ENCODE measurements around the gene C9orf78.
A peak's percentile ranks its signal among the peaks of the same experiment; 100 is the strongest.

The C9orf78 gene

GRCh38 chr9:129835128-129835859 is at the start of gene C9orf78, which contains the start of gene USP20:
TSS of gene C9orf78 (minus strand) at chr9:129835275. CDS start at chr9:129835221, 54 bp downstream.
TSS of gene USP20 (plus strand) at chr9:129835458. CDS start at chr9:129852556, 17,098 bp downstream.
- DNase-seq: peak; percentile 98

GRCh38 chr9:129884220-129885017 is 49.3 kb upstream of the C9orf78 start:
- DNase-seq: peak; percentile 95

- DNase-seq: no peak
Measured at GRCh38 chr9:129881547-129882324, 46.7 kb upstream of the C9orf78 start.

- no peak for DNase-seq
Measured at GRCh38 chr9:129880654-129881546, 45.8 kb upstream of the C9orf78 start.

- DNase-seq: no peak
Measured at GRCh38 chr9:129879991-129880653, 45.0 kb upstream of the C9orf78 start.

GRCh38 chr9:129879103-129879699 is 44.1 kb upstream of the C9orf78 start:
- DNase-seq: no peak

- DNase-seq: no peak
Measured at GRCh38 chr9:129878291-129878690, 43.2 kb upstream of the C9orf78 start.

- no peak for DNase-seq
Measured at GRCh38 chr9:129876815-129877214, 41.7 kb upstream of the C9orf78 start.

- DNase-seq: no peak
Measured at GRCh38 chr9:129875687-129876395, 40.8 kb upstream of the C9orf78 start.

- DNase-seq: no peak
Measured at GRCh38 chr9:129875181-129875611, 40.1 kb upstream of the C9orf78 start.

GRCh38 chr9:129874261-129875101 is 39.4 kb upstream of the C9orf78 start:
- no peak for DNase-seq

- no peak for DNase-seq
Measured at GRCh38 chr9:129873563-129874190, 38.6 kb upstream of the C9orf78 start.

GRCh38 chr9:129871046-129871445 is 36.0 kb upstream of the C9orf78 start:
- DNase-seq: no peak

- DNase-seq: no peak
Measured at GRCh38 chr9:129869585-129870501, 34.8 kb upstream of the C9orf78 start.

GRCh38 chr9:129868872-129869486 is 33.9 kb upstream of the C9orf78 start:
- DNase-seq: peak; percentile 93

- no peak for DNase-seq
Measured at GRCh38 chr9:129868023-129868871, 33.2 kb upstream of the C9orf78 start.

Measured in CD4-positive, alpha-beta T cell treated with Interleukin-10 for 1 hour (primary cell).